Transverse colon (tissue), 4 donors: ENCODE data around the gene UBN2.

Source experiments
- EP300 ChIP-seq: sonication (generic); formaldehyde crosslinking; IDR thresholded peaks from one replicate; pipeline ENCODE4 v1.6.1; 2017; ENCODE audit warnings: antibody characterized with exemption, low read depth
- POLR2A ChIP-seq: fragments of 450-650 bp; IDR thresholded peaks from one replicate; pipeline ENCODE4 v1.6.1; 2016; ENCODE audit warnings: antibody characterized with exemption, mild to moderate bottlenecking, moderate library complexity
- POLR2AphosphoS5 ChIP-seq, 3 donors: sonication (generic); formaldehyde crosslinking; IDR thresholded peaks; one replicate each; pipeline ENCODE4 v1.6.1; 2016; ENCODE audit warnings: antibody characterized with exemption in 3 of 3
- TF ChIP-seq, protein P1 (sequence below), 5 experiments: fragments of 200-600 bp in 3 of 5; fragments of 450-650 bp in 2 of 5; sonication (generic) in 3 of 5; IDR thresholded peaks; 1 replicate in 2 of 5; 2 replicates in 3 of 5; pipeline ENCODE4 v1.5.1; 2016 to 2017; ENCODE audit warnings: antibody characterized with exemption in 5 of 5, inconsistent platforms in 3 of 5, mild to moderate bottlenecking in 2 of 5, moderate library complexity in 1 of 5

DNA sequence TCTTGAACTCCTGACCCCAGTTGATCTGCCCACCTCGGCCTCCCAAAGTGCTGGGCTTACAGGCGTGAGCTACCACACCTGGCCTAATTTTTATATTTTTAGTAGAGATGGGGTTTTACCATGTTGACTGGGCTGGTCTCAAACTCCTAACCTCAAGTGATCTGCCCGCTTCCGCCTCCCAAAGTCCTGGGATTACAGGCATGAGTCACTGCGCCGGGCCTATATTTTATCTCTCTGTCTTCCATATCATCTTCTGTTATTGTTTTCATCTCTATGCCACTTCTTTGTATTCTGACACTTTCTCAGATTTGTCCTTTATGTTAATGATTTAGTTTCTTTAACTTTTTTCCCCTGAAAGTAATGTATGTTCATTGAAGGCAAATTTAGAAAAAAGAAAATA is 55.1 kb downstream of the UBN2 start:
- TF ChIP-seq, protein P1, sequence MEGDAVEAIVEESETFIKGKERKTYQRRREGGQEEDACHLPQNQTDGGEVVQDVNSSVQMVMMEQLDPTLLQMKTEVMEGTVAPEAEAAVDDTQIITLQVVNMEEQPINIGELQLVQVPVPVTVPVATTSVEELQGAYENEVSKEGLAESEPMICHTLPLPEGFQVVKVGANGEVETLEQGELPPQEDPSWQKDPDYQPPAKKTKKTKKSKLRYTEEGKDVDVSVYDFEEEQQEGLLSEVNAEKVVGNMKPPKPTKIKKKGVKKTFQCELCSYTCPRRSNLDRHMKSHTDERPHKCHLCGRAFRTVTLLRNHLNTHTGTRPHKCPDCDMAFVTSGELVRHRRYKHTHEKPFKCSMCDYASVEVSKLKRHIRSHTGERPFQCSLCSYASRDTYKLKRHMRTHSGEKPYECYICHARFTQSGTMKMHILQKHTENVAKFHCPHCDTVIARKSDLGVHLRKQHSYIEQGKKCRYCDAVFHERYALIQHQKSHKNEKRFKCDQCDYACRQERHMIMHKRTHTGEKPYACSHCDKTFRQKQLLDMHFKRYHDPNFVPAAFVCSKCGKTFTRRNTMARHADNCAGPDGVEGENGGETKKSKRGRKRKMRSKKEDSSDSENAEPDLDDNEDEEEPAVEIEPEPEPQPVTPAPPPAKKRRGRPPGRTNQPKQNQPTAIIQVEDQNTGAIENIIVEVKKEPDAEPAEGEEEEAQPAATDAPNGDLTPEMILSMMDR (IDR thresholded peaks at IDR 0.05) = no peak
- TF ChIP-seq POLR2AphosphoS5 (IDR thresholded peaks at IDR 0.05) (no peak), EP300 (no peak), POLR2A (no peak)
